ENCODE results near the gene KLHL35.

GRCh38 chr11:75443043-75443442 is 10.0 kb upstream of the KLHL35 start:
- no peak for TF ChIP-seq EZH2 (IDR thresholded peaks at IDR 0.05; ENCODE audit: insufficient read depth, poor library complexity, severe bottlenecking)
- no peak for TF ChIP-seq EZH2phosphoT487 (IDR thresholded peaks at IDR 0.05; ENCODE audit: insufficient read depth, low read depth)

Measured in GM23248 (cell line).